PC-3 (cell line): ENCODE data around the gene RABGEF1. TPM values are rescaled to one million over a fixed set of nuclear protein-coding genes. Genes with fewer than 3 reads are reported as not detected.

ENCODE experiments used
- ATAC-seq: fragments of 200-7000 bp; cut with Tn5 transposase; 2 replicates; pipeline ENCODE4 v1.9.1; 2020; ENCODE audit warnings: mild to moderate bottlenecking, moderate library complexity
- BruUV-seq: library from RNA; stranded (reverse); fragments of 400-500 nt; replicated peaks from 2 replicates; lab custom pipeline; 2021; lab: Mats Ljungman, UMichigan
- CTCF ChIA-PET: fragments of 300-600 bp; sonication (Branson Sonifier 250); formaldehyde crosslinking; loops from one replicate; lab custom pipeline; 2022; ENCODE audit warnings: antibody characterized with exemption; lab: Charles Lee
- POLR2A ChIA-PET: fragments of 300-600 bp; sonication (Branson Sonifier 250); formaldehyde crosslinking; loops from one replicate; lab custom pipeline; 2022; ENCODE audit warnings: antibody characterized with exemption; ENCODE audit not compliant: unreplicated experiment; lab: Charles Lee
- DNase-seq: peaks from one replicate; pipeline ENCODE4 v3.0.0-alpha.2; 2015
- H2AFZ ChIP-seq: fragments of 300-600 bp; sonication (generic); 2 replicates; pipeline ENCODE4 v1.6.0; 2016; ENCODE audit warnings: antibody characterized with exemption, low read length
- H3F3A ChIP-seq: fragments of 300-600 bp; sonication (generic); one replicate; pipeline ENCODE4 v1.6.0; 2017; ENCODE audit warnings: antibody characterized with exemption, low read length, control low read depth, mild to moderate bottlenecking; ENCODE audit not compliant: unreplicated experiment
- H3K27ac ChIP-seq: fragments of 300-600 bp; sonication (generic); 2 replicates; pipeline ENCODE4 v1.5.1; 2016; ENCODE audit warnings: mild to moderate bottlenecking, low read length
- H3K27me3 ChIP-seq: fragments of 300-600 bp; sonication (generic); 2 replicates; pipeline ENCODE4 v1.6.1; 2016; ENCODE audit warnings: low read length, mixed read lengths
- H3K36me3 ChIP-seq: fragments of 300-600 bp; sonication (generic); 2 replicates; pipeline ENCODE4 v1.6.1; 2016; ENCODE audit warnings: low read depth, mixed run types, low read length, mixed read lengths
- H3K4me1 ChIP-seq: fragments of 300-600 bp; sonication (generic); 2 replicates; pipeline ENCODE4 v1.5.1; 2016; ENCODE audit warnings: low read length; ENCODE audit not compliant: insufficient read depth
- H3K4me2 ChIP-seq: fragments of 300-600 bp; sonication (generic); 2 replicates; pipeline ENCODE4 v1.6.0; 2016; ENCODE audit warnings: low read length
- H3K4me3 ChIP-seq: fragments of 300-600 bp; sonication (generic); 2 replicates; pipeline ENCODE4 v1.5.1; 2016; ENCODE audit warnings: mild to moderate bottlenecking, low read length, mixed read lengths
- H3K79me2 ChIP-seq: fragments of 300-600 bp; sonication (generic); 2 replicates; pipeline ENCODE4 v1.6.1; 2017; ENCODE audit warnings: low read length, mixed read lengths
- H3K9ac ChIP-seq: fragments of 300-600 bp; sonication (generic); 2 replicates; pipeline ENCODE4 v1.6.0; 2016; ENCODE audit warnings: mild to moderate bottlenecking, low read length
- H3K9me2 ChIP-seq: fragments of 300-600 bp; sonication (generic); replicated peaks from 2 replicates; pipeline ENCODE4 v1.6.1; 2016; ENCODE audit warnings: mixed run types, low read length, mixed read lengths
- H3K9me3 ChIP-seq: fragments of 300-600 bp; sonication (generic); 2 replicates; pipeline ENCODE4 v1.6.1; 2016; ENCODE audit warnings: low read length, mixed read lengths
- H4K20me1 ChIP-seq: fragments of 300-600 bp; sonication (generic); 2 replicates; pipeline ENCODE4 v1.6.1; 2016; ENCODE audit warnings: low read length, mixed read lengths
- CTCF ChIP-seq: fragments of 300-600 bp; sonication (generic); conservative IDR thresholded peaks from 2 replicates; pipeline ENCODE4 v1.5.1; 2017; ENCODE audit warnings: antibody characterized with exemption, low read depth, mild to moderate bottlenecking, low read length
- EZH2 ChIP-seq: fragments of 300-600 bp; sonication (generic); IDR thresholded peaks from one replicate; pipeline ENCODE4 v1.6.1; 2017; ENCODE audit warnings: antibody characterized with exemption, mild to moderate bottlenecking, low read length; ENCODE audit not compliant: unreplicated experiment
- EZH2phosphoT487 ChIP-seq: fragments of 300-600 bp; sonication (generic); IDR thresholded peaks from 2 replicates; pipeline ENCODE4 v1.6.1; 2018; ENCODE audit warnings: mild to moderate bottlenecking, antibody characterized with exemption, low read length, borderline replicate concordance
- intact Hi-C: fragments of 100-400 bp; cut with micrococcal nuclease; formaldehyde crosslinking; loops from 2 replicates; pipeline ENCODE4 v1.9.0; 2023
- total RNA-seq: library from RNA; depleted of rRNA; stranded (reverse); fragments of >200 nt; gene quantifications from 2 replicates; pipeline ENCODE4 v1.2.3, GENCODE V29; 2014

RABGEF1 gene
- total RNA-seq, 1 experiment from 2014 or later = 19.8 TPM

DNA sequence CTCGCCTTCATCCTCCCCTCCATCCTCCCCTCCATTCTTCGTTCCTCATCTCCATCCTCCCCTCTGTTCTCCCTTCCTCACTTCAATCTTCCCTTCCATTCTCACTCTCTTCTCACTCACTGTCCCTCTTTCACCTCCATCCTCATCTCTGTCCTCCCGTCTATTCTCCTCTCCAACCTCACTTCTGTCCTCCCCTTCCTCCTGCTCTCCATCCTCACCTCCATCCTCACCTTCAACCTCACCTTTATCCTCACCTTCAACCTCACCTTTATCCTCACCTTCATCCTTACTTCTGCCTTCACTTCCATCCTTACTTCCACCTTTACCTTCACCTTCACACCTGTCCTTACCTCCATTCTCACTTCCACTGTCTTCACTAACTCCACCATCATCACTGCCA is 11.3 kb upstream of the RABGEF1 start:
- H3K4me2 ChIP-seq = no peak overlapping the region
- peaks cover 9% of the 10 kb centered on the region; the same call in 1 of the 2 replicates for H3K36me3 ChIP-seq
- no peak overlapping the region for H3K4me3 ChIP-seq
- DNase-seq (no peak), ATAC-seq (no peak)
- H3K27ac ChIP-seq = no peak overlapping the region
- no peaks in the 10 kb centered on the region for H3K9me3 ChIP-seq
- BruUV-seq = no TSS peak
- H3K4me1 ChIP-seq = no peaks in the 10 kb centered on the region
- H3K27me3 ChIP-seq = no peaks in the 10 kb centered on the region
- no peaks in the 10 kb centered on the region for H4K20me1 ChIP-seq
- ChIA-PET CTCF (no interaction called here), POLR2A (no interaction called here)
- H3K79me2 ChIP-seq = no peaks in the 10 kb centered on the region
- H3F3A ChIP-seq = no peaks in the 10 kb centered on the region
- TF ChIP-seq EZH2 (no peak), EZH2phosphoT487 (no peak), CTCF (no peak)
- intact Hi-C loops = no loop called here
- H3K9me2 ChIP-seq = no peaks in the 10 kb centered on the region
- no peak overlapping the region for H3K9ac ChIP-seq
- no peak overlapping the region for H2AFZ ChIP-seq

GRCh38 chr7:66731986-66732385 is 8.5 kb upstream of the RABGEF1 start:
- Histone ChIP-seq H4K20me1 (no peaks in the 10 kb centered on the region), H3K27ac (no peak overlapping the region), H2AFZ (no peak overlapping the region), H3K27me3 (no peaks in the 10 kb centered on the region), H3K4me2 (no peak overlapping the region), H3K9me3 (no peaks in the 10 kb centered on the region), H3K36me3 (0 out of 2 replicates have a peak, but pooled peaks cover 4% of the 10 kb centered on the region), H3K9ac (no peak overlapping the region), H3K4me1 (no peaks in the 10 kb centered on the region), H3K9me2 (no peaks in the 10 kb centered on the region), H3K79me2 (no peaks in the 10 kb centered on the region), H3K4me3 (no peak overlapping the region), H3F3A (no peaks in the 10 kb centered on the region)
- intact Hi-C loops = no loop called here
- DNase-seq (no peak), ATAC-seq (no peak)
- TF ChIP-seq EZH2phosphoT487 = no peak
- ChIA-PET CTCF (no interaction called here), POLR2A (no interaction called here)
- no TSS peak for BruUV-seq

DNA sequence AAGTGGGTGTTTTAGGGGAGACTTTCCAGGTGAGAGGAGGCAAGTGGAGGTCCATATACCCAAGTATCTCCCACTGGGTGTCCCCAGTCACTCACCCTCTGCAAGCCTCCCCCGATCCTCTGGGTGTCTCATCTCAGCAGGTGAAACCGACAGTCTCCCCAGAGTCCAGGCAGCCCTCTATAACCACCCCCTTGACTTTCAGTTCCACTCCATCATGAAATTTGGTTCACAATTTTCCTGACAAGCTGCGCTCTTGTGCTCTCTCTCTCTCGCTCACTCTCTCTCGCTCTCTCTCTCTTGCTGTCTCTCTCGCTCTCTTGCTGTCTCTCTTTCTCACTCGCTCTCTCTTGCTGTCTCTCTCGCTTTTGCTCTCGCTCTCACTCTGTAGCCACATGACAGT is 8.1 kb upstream of the RABGEF1 start:
- intact Hi-C loops = no loop called here
- ChIA-PET POLR2A (no interaction called here), CTCF (no interaction called here)
- no TSS peak for BruUV-seq
- DNase-seq = no peak
- no peaks in the 10 kb centered on the region for H3K79me2 ChIP-seq
- no peak overlapping the region for H3K27ac ChIP-seq
- no peaks in the 10 kb centered on the region for H3K4me1 ChIP-seq
- H2AFZ ChIP-seq = no peak overlapping the region
- no peak overlapping the region for H3K4me3 ChIP-seq
- H3K9ac ChIP-seq = no peak overlapping the region
- ATAC-seq = no peak
- no peaks in the 10 kb centered on the region for H3K9me2 ChIP-seq
- no peak for TF ChIP-seq CTCF
- TF ChIP-seq EZH2phosphoT487 = no peak
- TF ChIP-seq EZH2 = no peak
- no peaks in the 10 kb centered on the region for H4K20me1 ChIP-seq
- H3F3A ChIP-seq = no peaks in the 10 kb centered on the region
- H3K36me3 ChIP-seq = 0 out of 2 replicates have a peak, but pooled peaks cover 4% of the 10 kb centered on the region
- H3K27me3 ChIP-seq = no peaks in the 10 kb centered on the region
- H3K9me3 ChIP-seq = no peaks in the 10 kb centered on the region
- no peak overlapping the region for H3K4me2 ChIP-seq
